ENCODE data around the gene STK10.
A peak's percentile ranks its signal among the peaks of the same experiment; 100 is the strongest.

STK10 gene

GRCh38 chr5:172141949-172142319 is 46.1 kb downstream of the STK10 start:
- no peak for DNase-seq

DNA sequence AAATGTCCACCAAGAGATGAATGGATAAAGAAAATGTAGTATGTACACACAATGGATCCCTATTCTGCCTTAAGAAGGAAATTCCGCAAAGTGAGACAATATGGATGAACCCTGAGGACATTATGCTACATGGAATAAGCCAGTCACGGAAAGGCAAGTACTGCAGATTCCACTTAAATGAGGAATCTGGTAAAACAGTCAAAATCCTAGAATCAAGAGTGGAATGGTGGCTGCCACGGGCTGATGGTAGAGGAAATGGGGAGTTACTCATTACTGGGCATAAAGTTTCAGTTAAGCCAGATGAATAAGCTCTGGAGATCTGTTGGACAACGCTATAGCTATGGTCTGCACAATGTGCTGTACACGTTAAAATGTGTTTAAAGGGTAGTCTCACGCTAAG is 47.2 kb downstream of the STK10 start:
- DNase-seq: no peak

DNA sequence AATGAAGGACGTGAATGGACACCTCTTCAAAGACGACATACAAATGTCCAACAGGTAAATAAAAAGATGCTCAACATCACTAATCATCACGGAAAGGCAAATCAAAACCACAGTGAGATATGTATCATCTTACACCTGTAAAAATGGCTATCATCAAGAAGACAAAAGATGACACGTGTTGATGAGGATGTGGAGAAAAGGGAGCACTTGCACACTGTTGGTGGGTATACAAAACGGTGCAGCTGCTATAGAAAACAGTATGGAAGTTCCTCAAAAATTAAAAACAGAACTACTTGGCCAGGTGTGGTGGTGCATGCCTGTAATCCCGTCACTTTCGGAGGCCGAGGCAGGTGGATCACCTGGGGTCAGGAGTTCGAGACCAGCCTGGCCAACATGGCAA is 47.9 kb downstream of the STK10 start:
- no peak for DNase-seq

DNA sequence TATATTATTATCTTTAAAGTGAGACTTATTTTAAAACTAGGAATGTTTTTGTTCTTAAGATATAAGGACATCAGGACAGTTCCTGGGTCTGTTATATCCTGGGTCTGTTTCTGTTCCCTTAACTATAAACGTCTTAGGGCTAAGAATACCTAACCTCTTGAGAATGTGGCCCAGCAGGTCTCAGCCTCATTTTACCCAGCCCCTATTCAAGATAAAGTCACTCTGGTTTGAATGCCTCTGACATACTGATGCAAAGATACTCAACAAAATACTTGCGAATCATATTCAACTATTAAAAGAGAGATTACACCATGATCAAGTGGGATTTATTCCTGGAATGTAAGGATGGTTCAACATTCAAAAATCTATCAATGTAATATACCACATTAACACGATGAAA is 51.0 kb downstream of the STK10 start:
- no peak for DNase-seq

DNA sequence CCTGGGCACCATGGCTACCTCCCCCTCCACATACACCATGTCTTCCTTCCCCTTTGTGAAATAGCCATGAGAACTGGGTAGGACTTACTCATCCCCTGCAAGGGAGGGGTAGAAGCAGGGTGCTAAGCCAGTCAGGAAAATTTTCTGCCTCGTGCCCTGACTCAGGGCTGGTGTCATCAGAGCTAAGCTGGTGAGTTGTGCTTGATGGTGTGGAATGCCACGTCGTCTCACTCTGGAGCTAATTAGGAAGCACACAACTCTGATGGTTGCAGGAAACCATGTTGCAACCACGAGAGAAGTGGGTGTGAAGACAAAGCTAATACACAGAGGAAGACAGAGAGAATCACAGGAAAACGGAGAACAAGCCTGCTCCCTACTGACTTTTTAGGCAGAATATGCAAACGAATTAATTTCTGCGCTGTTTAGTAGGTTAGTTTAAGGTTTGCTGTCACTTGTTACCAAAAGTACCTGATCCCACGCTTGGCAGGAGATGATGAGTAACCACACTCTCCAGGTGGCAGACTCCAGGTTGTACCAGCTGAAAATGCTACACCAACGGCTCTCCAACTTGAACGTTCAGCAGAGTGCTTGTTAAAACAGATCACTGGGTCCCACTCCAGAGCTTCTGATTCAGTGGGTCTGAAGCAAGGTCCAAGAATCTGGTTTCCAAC is 54.5 kb downstream of the STK10 start:
- peak; percentile 65 for DNase-seq

GRCh38 chr5:172131690-172132089 is 56.3 kb downstream of the STK10 start:
- DNase-seq: no peak

- no peak for DNase-seq
Measured at GRCh38 chr5:172129256-172129910, 58.6 kb downstream of the STK10 start.

DNA sequence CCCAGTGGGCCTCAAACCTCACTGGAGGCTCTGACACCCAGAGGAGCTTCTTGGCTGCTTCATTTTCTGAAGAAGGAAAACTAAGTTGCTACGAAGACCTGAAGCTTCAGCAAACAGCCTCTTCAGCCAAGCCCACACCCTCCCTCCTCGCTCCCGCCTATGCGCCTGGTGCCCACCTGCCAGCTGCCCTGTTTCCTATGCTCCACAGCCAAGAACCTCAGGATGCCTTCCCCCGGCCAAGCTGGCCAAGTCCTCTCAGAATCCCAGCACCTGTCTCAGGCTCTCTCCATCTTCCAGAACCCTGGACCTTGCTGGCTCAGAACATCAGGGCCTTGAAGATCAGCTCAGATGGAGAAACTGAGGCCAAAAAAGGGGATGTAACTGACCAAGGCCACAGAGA is 60.4 kb downstream of the STK10 start:
- DNase-seq: no peak

DNA sequence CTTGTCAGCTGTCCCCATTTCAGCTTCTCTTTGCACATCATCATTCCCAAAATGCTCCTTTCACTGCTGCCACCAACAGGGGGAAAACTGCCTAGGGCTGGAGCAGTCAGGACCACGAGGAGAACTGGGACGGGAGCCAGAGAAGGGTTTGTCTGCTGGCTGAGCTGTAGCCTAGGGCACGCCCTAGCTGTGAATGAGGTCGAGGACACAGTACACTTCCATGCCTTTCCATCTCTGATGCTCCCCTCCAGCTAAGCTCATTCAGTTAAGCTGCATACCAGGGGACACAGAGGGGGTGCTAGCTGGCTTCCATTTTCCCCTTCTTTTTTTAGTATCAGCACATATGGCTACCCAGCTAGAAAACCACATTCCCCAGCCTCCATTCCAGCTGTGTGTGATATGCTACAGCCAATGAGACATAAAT is 64.7 kb downstream of the STK10 start:
- peak; percentile 33 for DNase-seq

- no peak for DNase-seq
Measured at GRCh38 chr5:172119921-172120688, 67.9 kb downstream of the STK10 start.

DNA sequence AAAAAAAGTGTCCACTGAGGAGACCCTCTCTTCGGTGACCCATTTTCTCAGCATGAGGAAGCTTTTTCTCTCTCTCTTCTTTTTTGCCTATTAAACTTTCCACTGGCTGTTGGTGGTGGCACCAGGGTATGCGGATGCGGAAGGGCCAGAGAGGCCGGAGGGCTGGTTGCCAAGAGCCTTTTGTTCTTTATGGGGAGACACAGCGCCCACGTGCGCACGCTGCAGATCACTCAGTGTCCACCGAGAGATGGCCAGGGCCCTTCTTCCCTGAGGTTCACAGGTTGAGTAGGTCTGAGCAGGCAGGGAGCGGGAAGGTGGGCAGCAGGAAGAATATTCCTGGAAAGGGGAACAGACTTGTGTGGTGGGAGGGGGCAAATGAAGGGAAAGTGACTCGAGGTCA is 69.1 kb downstream of the STK10 start:
- no peak for DNase-seq

- DNase-seq: no peak
Measured at GRCh38 chr5:172117977-172118701, 69.9 kb downstream of the STK10 start.

DNA sequence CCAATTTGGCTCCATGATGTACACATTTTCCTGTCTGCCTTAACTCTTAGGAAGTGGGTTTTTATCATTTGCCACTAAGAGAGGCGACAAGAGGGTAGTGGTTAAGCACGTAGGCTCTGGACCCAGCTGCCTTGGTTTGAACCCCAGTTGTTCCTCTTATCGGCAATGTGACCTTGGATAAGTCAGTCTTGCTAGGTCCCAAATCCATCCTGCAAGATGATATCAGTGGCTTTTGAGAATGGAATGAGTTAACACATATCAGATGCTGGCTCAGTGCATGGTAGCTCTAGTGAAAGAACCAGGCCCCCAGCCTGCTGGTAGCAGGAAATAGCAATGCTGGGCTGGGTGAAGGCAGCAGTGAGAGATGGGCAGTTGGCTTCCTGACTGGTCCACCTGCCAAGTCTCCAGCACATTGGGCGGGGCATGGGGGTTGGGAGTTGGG is 72.5 kb downstream of the STK10 start:
- no peak for DNase-seq

GRCh38 chr5:172114875-172115422 is 73.1 kb downstream of the STK10 start:
- no peak for DNase-seq

DNA sequence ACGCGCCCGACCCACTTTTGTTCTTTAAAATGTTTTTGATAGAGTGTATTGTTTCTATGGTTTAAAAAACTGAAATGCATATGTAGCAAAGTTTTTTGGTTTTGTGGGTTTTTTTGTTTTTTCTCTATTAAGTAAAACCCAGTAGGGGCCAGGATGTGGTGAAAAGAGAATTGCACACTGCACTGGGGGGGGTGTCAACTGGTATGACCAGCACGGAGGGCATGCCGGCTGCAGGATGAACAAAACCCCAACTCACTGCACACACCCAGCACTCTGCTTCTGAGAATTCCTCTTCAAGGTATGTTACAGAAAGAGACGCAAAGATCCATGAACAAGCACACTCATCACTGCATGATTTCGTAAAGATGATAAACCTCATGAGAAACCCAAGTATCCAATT is 75.0 kb downstream of the STK10 start:
- DNase-seq: no peak

DNA sequence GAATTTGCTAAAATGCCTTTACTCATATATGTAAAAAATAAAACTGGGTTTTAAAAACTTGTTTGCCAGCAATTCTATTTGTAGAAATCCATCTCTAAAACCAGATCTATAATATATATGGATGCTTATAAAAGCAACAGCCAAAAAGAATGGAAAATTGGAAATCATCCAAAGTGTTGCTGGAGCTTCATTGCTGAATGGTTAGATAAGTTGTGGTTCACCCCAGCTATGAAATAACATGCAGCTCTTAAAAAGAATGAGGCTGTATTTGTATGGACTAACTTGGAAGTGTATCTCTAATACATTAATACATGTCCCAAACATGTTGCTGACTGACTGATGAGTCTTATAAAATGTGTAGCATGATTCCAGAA is 76.2 kb downstream of the STK10 start:
- no peak for DNase-seq

GRCh38 chr5:172110921-172111851 is 76.8 kb downstream of the STK10 start:
- peak; percentile 33 for DNase-seq

GRCh38 chr5:172110260-172110815 is 77.7 kb downstream of the STK10 start:
- DNase-seq: no peak

DNA sequence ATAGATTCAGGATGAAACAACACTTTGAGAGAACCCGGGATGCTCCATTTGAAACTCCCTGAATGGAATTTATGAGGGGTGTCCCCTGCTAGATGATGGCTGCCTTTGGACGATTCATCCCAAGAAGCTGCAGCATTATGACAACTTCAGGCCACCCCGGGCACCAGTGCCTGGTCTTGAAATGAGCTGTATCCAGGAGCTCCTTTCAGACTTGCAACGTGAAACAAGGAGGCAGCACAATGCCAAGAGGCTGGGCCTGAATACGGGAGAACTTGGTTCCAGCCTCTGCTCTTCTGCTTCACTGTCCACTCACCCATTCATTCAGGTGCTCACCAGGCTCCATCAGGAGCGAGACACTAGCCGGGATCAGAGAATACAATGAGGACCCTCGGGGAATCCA is 78.3 kb downstream of the STK10 start:
- DNase-seq: no peak

GRCh38 chr5:172107571-172107970 is 80.5 kb downstream of the STK10 start:
- peak; percentile 78 for DNase-seq

DNA sequence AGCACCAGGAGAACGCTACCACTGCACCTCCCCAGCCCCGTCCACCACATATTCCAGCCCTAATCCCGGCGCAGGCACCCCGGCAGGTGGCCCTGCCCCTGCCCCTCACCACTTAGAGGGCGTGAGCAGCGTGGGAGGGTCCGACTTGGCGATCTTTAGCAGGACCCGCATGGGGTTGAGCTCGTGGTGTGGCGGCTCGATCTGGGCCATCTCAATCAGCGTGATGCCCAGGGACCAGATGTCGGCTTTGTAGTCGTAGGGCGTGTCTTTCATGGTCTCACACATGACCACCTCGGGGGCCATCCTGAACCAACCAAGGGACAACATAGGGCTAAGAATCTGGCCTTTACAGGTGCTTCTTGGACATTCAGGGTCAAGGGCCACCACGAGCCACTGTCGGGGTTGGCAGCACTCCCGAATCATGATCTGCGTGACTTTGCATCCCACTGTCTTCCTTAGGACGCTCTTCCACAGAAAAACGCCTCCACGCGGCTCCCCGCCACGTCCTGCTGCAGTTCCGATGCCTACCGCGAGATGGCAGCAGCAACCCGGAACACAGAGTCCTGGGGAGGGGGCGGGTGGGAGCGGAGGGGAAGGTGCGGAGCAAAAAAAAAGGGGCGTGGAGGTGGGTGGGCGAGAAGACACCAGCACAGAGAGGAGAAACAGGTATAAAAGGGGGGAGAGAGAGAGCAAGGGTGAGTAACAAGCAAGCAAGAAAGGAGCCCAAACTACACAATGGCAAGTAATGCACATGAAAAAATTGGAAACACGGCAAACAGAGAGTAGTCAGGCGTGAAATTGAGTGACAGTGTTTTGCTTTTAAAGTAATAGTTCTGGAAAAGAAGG is 81.3 kb downstream of the STK10 start:
- no peak for DNase-seq

Measured in amniotic stem cell (primary cell).